GM12874 (cell line): ENCODE measurements around the gene SNX22.

Source experiments
- CTCF ChIP-seq: IDR thresholded peaks from 2 replicates; pipeline ENCODE4 v1.5.1; 2011; ENCODE audit warnings: low read depth, mild to moderate bottlenecking, control low read depth, low read length, moderate library complexity; ENCODE audit not compliant: insufficient read depth

SNX22 gene

GRCh38 chr15:64112904-64113303, 38.6 kb upstream of the SNX22 start:
- TF ChIP-seq CTCF: no peak

- TF ChIP-seq CTCF: no peak
Measured at GRCh38 chr15:64117759-64118487, 33.6 kb upstream of the SNX22 start.

GRCh38 chr15:64121614-64122013, 29.9 kb upstream of the SNX22 start:
- TF ChIP-seq CTCF: no peak

GRCh38 chr15:64122444-64122843, 29.1 kb upstream of the SNX22 start:
- no peak for TF ChIP-seq CTCF

- TF ChIP-seq CTCF: no peak
Measured at GRCh38 chr15:64122936-64123351, 28.6 kb upstream of the SNX22 start.

- TF ChIP-seq CTCF: no peak
Measured at GRCh38 chr15:64125978-64126377, 25.6 kb upstream of the SNX22 start.

- no peak for TF ChIP-seq CTCF
Measured at GRCh38 chr15:64127521-64128270, 23.8 kb upstream of the SNX22 start.
